Measurements from ENCODE around the gene SLC2A3. TPM values are rescaled to one million over a fixed set of nuclear protein-coding genes. Genes with fewer than 3 reads are reported as not detected.
"Not testable (repeated sequence)": the region's sequence is repeated elsewhere in the genome, so short reads cannot be mapped to it uniquely, and the experiment has no call there.

The SLC2A3 gene
- total RNA-seq, 1 donor from 2014 or later: 186 TPM

DNA sequence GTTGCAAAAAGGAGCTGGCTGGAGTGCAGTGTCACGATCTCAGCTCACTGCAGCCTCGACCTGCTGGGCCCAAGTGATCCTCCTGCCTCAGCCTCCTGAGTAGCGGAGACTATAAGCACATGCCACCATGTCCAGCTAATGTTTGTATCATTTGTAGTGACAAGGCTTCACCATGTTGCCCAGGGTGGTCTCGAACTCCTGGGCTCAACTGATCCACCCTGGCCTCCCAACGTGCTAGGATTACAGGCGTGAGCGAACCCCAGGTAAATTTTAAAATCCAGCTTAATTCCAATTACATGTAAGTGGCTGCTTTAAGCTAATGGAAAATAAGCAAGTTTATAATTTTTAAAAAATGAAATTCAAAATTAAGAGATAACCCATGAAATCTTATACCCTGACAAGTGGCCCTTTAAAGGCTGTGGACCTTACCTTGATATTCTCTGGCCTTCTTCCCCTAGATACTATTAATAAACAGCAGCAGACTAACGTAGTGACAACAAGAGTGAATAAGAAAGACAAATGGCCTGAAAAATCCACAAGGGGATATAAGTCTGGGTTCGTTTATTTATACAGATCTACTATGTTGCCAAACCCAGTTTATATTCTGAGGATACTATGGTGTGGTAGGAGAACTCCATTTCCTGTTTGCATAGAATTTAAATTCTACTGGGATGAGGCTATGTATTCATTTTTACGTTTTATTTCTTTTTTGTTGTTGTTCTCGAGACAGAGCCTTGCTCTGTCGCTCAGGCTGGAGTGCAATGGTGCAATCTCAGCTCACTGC, 25.6 kb upstream of the SLC2A3 start:
- DNase-seq (ENCODE audit: low spot score in 2 of 2, unreplicated experiment in 2 of 2): no peak
- TF ChIP-seq, protein P1, sequence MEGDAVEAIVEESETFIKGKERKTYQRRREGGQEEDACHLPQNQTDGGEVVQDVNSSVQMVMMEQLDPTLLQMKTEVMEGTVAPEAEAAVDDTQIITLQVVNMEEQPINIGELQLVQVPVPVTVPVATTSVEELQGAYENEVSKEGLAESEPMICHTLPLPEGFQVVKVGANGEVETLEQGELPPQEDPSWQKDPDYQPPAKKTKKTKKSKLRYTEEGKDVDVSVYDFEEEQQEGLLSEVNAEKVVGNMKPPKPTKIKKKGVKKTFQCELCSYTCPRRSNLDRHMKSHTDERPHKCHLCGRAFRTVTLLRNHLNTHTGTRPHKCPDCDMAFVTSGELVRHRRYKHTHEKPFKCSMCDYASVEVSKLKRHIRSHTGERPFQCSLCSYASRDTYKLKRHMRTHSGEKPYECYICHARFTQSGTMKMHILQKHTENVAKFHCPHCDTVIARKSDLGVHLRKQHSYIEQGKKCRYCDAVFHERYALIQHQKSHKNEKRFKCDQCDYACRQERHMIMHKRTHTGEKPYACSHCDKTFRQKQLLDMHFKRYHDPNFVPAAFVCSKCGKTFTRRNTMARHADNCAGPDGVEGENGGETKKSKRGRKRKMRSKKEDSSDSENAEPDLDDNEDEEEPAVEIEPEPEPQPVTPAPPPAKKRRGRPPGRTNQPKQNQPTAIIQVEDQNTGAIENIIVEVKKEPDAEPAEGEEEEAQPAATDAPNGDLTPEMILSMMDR (IDR thresholded peaks at IDR 0.05; ENCODE audit: unreplicated experiment): no peak
- peaks cover 32% of the 10 kb centered on the region for H3K4me1 Mint-ChIP-seq
- no peak overlapping the region for H3K4me3 Mint-ChIP-seq
- H3K9me3 Mint-ChIP-seq: no peaks in the 10 kb centered on the region
- no peaks in the 10 kb centered on the region for H3K27me3 Mint-ChIP-seq (ENCODE audit: low read depth)
- no peaks in the 10 kb centered on the region for H3K36me3 Mint-ChIP-seq
- no peak overlapping the region for H3K27ac Mint-ChIP-seq

DNA sequence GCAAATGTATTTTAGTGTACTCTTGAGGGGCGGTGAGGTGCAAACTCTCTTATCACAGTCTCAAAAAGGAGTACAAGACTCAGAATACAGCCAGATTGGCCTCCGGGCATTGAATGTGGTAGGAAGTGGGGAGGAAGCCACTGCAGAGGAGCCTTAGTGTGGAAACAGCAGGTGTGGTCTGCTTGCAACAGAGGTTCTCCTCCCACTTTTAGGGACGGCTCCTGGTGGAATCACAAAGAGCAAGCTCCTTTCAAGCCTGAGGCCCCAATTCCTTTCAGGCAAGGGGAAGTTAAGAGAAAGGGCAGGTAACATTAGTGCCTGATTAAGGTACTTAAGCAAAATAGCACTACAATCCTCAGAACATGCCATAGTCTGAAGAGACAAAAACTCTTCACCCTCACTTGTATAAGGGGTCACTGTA, 23.7 kb upstream of the SLC2A3 start:
- no peak for DNase-seq (ENCODE audit: low spot score in 2 of 2, unreplicated experiment in 2 of 2)
- H3K9me3 Mint-ChIP-seq: no peaks in the 10 kb centered on the region
- peaks cover 33% of the 10 kb centered on the region for H3K4me1 Mint-ChIP-seq
- H3K27me3 Mint-ChIP-seq (ENCODE audit: low read depth): no peaks in the 10 kb centered on the region
- H3K27ac Mint-ChIP-seq: peak overlapping the region; percentile 73
- TF ChIP-seq, protein P1 (IDR thresholded peaks at IDR 0.05; ENCODE audit: unreplicated experiment): no peak
- H3K36me3 Mint-ChIP-seq: no peaks in the 10 kb centered on the region
- peak overlapping the region; percentile 68 for H3K4me3 Mint-ChIP-seq

GRCh38 chr12:7959278-7959677, 23.3 kb upstream of the SLC2A3 start:
- Mint-ChIP-seq H3K9me3 (no peaks in the 10 kb centered on the region), H3K4me3 (no peak overlapping the region), H3K36me3 (no peaks in the 10 kb centered on the region), H3K27ac (peak overlapping the region; percentile 73), H3K27me3 (ENCODE audit: low read depth) (no peaks in the 10 kb centered on the region), H3K4me1 (peaks cover 37% of the 10 kb centered on the region)
- TF ChIP-seq, protein P1 (IDR thresholded peaks at IDR 0.05; ENCODE audit: unreplicated experiment): no peak
- DNase-seq (ENCODE audit: low spot score in 2 of 2, unreplicated experiment in 2 of 2): no peak

GRCh38 chr12:7954877-7955276, 18.9 kb upstream of the SLC2A3 start:
- H3K9me3 Mint-ChIP-seq; H3K4me3 Mint-ChIP-seq; H3K36me3 Mint-ChIP-seq; DNase-seq (ENCODE audit: low spot score in 2 of 2, unreplicated experiment in 2 of 2); H3K27me3 Mint-ChIP-seq (ENCODE audit: low read depth): not testable (repeated sequence)
- Mint-ChIP-seq H3K4me1 (peaks cover 21% of the 10 kb centered on the region), H3K27ac (peak overlapping the region; percentile 50)

DNA sequence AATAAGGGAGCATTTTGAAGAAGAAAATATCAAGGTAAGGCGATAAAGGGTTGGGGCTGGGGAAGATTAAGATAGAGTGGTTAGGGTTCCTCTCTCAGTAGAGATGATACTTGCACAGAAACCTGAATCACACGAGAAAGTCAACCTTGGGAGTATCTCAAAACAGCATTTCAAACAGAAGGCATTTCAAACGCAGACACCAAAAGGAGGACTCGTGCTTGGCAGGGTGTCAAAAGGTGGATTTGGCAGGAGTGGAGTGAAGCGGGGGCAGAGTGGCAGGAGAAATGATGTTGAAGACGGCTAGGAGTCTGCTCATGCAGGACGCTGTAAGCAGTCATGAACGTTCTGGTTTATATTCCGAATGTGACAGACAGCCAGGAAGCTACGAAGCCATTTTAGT, 18.4 kb upstream of the SLC2A3 start:
- Mint-ChIP-seq H3K4me1 (peaks cover 17% of the 10 kb centered on the region), H3K27ac (peak overlapping the region; percentile 39)
- H3K9me3 Mint-ChIP-seq; DNase-seq (ENCODE audit: low spot score in 2 of 2, unreplicated experiment in 2 of 2); H3K27me3 Mint-ChIP-seq (ENCODE audit: low read depth); H3K4me3 Mint-ChIP-seq; H3K36me3 Mint-ChIP-seq: not testable (repeated sequence)

GRCh38 chr12:7953912-7954311, 17.9 kb upstream of the SLC2A3 start:
- not testable (repeated sequence) for H3K27me3 Mint-ChIP-seq (ENCODE audit: low read depth)
- peak overlapping the region; percentile 64 for H3K27ac Mint-ChIP-seq

GRCh38 chr12:7951671-7952070, 15.7 kb upstream of the SLC2A3 start:
- Mint-ChIP-seq H3K27me3 (ENCODE audit: low read depth) (no peaks in the 10 kb centered on the region), H3K27ac (no peak overlapping the region), H3K4me3 (no peak overlapping the region), H3K36me3 (no peaks in the 10 kb centered on the region), H3K9me3 (no peaks in the 10 kb centered on the region), H3K4me1 (peaks cover 11% of the 10 kb centered on the region)
- DNase-seq (ENCODE audit: low spot score in 2 of 2, unreplicated experiment in 2 of 2): no peak
- TF ChIP-seq, protein P1 (IDR thresholded peaks at IDR 0.05; ENCODE audit: unreplicated experiment): no peak

More at GRCh38 chr12:7953912-7954311, 17.9 kb upstream of the SLC2A3 start:
- DNase-seq (ENCODE audit: low spot score in 2 of 2, unreplicated experiment in 2 of 2); H3K9me3 Mint-ChIP-seq; H3K4me3 Mint-ChIP-seq; H3K36me3 Mint-ChIP-seq: not testable (repeated sequence)
- H3K4me1 Mint-ChIP-seq: peaks cover 13% of the 10 kb centered on the region

GRCh38 chr12:7950230-7950943, 14.4 kb upstream of the SLC2A3 start:
- not testable (repeated sequence) for H3K4me3 Mint-ChIP-seq; H3K9me3 Mint-ChIP-seq; DNase-seq (ENCODE audit: low spot score in 2 of 2, unreplicated experiment in 2 of 2); H3K36me3 Mint-ChIP-seq; H3K27me3 Mint-ChIP-seq (ENCODE audit: low read depth); H3K27ac Mint-ChIP-seq
- H3K4me1 Mint-ChIP-seq: peaks cover 11% of the 10 kb centered on the region

Measured in mesothelial cell of epicardium (in vitro differentiated cells).